ENCODE results near the gene LRRN2.

LRRN2 gene

DNA sequence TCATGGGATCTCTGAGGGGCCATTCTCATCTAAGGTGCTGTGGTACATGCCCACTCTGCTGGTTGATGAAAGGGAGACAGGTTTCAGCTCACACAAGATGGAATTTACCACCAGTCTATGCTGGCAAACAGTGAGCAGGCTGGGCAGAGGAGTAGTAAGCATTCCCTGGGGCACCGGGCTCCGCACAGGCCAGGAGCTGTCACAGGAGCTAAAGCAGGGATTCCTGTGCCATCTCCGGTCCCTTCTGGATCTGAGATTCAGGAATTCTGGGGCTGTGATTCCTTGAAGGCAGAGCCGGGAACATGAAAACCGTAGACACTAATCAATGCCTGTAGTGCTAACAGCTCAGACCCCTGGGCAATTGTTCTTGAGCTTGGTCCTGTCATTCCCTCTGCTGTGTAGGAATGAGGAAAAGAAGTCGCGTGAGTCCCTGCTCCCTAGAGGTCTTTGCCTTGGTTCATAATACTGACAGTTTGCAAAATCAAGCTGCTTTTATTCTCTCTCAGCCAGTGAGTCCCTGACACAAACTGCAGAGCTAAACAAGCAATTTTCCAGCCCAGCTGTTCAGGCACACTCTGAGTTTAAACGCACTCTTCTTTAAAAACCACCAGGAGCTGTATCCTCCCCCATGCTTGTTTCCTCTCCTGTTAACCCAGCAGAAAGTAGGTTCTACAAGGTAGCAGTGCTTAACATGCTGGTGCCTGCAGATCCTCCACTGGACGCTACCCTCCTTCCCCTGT lies 116.8 kb downstream of the LRRN2 start:
- POLR2A ChIA-PET, result interaction anchor here (0.8 to 1.1 kb wide), 2 partner anchors 14 to 53 kb away, joined by 3 read pairs; partner anchors contain the start of gene MDM4
- no peak for DNase-seq (ENCODE audit: extremely low spot score)
- CTCF ChIA-PET, result interaction anchor here (1.2 to 4.9 kb wide), 3 partner anchors 75 to 239 kb away, joined by 3 to 53 read pairs (median 6); no protein-coding TSS in a partner anchor
- TF ChIP-seq NFRKB (IDR thresholded peaks at IDR 0.05), result no peak
